GOT3 (cell line): ENCODE results near the gene LYSMD2.
"Not testable (repeated sequence)": the region's sequence is repeated elsewhere in the genome, so short reads cannot be mapped to it uniquely, and the experiment has no call there.

Experiments
- DNase-seq: peaks from one replicate; lab custom pipeline; 2025; ENCODE audit warnings: mixed read lengths; lab: John Stamatoyannopoulos, UW

The LYSMD2 gene

GRCh38 chr15:51737522-51738305 is at the start of gene LYSMD2:
Gene LYSMD2 (minus strand): TSS chr15:51737655. CDS start chr15:51737622, 33 bp downstream.
- DNase-seq, result no peak

- DNase-seq, result not testable (repeated sequence)
Measured at GRCh38 chr15:51787130-51787529, 49.7 kb upstream of the LYSMD2 start.

- DNase-seq, result no peak
Measured at GRCh38 chr15:51783967-51784366, 46.5 kb upstream of the LYSMD2 start.

- no peak for DNase-seq
Measured at GRCh38 chr15:51782357-51782896, 45.0 kb upstream of the LYSMD2 start.

- no peak for DNase-seq
Measured at GRCh38 chr15:51781506-51781905, 44.1 kb upstream of the LYSMD2 start.

GRCh38 chr15:51780636-51781035 is 43.2 kb upstream of the LYSMD2 start:
- no peak for DNase-seq

- DNase-seq, result no peak
Measured at GRCh38 chr15:51776952-51777569, 39.6 kb upstream of the LYSMD2 start.

- DNase-seq, result no peak
Measured at GRCh38 chr15:51775967-51776816, 38.7 kb upstream of the LYSMD2 start.

- DNase-seq, result no peak
Measured at GRCh38 chr15:51774916-51775315, 37.5 kb upstream of the LYSMD2 start.

GRCh38 chr15:51771773-51772172 is 34.3 kb upstream of the LYSMD2 start:
- DNase-seq, result no peak

- no peak for DNase-seq
Measured at GRCh38 chr15:51770902-51771301, 33.4 kb upstream of the LYSMD2 start.

GRCh38 chr15:51768018-51768417 is 30.6 kb upstream of the LYSMD2 start:
- DNase-seq, result no peak

GRCh38 chr15:51766341-51766740 is 28.9 kb upstream of the LYSMD2 start:
- DNase-seq, result no peak

- no peak for DNase-seq
Measured at GRCh38 chr15:51765751-51766150, 28.3 kb upstream of the LYSMD2 start.

GRCh38 chr15:51760805-51761204 is 23.4 kb upstream of the LYSMD2 start:
- no peak for DNase-seq

- no peak for DNase-seq
Measured at GRCh38 chr15:51759557-51760070, 22.2 kb upstream of the LYSMD2 start.

- no peak for DNase-seq
Measured at GRCh38 chr15:51758645-51759044, 21.2 kb upstream of the LYSMD2 start.

- DNase-seq, result no peak
Measured at GRCh38 chr15:51757450-51757849, 20.0 kb upstream of the LYSMD2 start.

- no peak for DNase-seq
Measured at GRCh38 chr15:51756482-51756881, 19.0 kb upstream of the LYSMD2 start.

- DNase-seq, result no peak
Measured at GRCh38 chr15:51755790-51756189, 18.3 kb upstream of the LYSMD2 start.

GRCh38 chr15:51754267-51754666 is 16.8 kb upstream of the LYSMD2 start:
- no peak for DNase-seq

GRCh38 chr15:51752888-51753287 is 15.4 kb upstream of the LYSMD2 start:
- no peak for DNase-seq
